ENCODE measurements around the gene PLXNB3.

DNA sequence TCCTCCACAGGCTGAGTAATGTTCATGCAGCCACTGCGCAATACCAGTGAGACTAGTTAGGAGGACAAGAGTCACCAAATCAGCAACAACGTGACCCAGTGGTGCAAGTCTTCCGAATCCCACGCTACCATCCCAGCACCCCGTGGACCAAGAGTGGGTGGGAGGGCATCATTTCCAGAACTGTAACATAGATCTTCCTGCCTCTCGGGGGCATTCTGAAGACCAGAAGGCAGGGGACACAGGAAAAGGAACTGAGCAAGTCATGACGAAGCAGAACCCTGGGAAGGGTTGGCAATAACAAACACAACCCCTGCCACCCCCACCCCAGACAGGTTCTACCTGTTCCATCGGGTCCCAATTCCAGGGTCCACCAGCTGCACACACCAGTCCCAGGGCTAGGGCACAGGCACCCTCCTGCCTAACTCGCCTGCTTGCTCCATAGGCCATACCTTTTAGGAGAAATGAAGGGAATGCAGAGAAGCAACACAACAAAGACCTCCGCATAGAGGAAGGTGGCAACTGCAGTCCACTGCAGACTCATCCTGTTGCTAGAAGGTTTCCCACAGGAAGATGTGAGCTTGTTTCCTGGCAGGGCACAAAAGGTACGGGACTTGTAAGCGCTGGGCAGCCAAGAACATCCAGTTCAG, 41.2 kb upstream of the PLXNB3 start:
- TF ChIP-seq, protein P1, sequence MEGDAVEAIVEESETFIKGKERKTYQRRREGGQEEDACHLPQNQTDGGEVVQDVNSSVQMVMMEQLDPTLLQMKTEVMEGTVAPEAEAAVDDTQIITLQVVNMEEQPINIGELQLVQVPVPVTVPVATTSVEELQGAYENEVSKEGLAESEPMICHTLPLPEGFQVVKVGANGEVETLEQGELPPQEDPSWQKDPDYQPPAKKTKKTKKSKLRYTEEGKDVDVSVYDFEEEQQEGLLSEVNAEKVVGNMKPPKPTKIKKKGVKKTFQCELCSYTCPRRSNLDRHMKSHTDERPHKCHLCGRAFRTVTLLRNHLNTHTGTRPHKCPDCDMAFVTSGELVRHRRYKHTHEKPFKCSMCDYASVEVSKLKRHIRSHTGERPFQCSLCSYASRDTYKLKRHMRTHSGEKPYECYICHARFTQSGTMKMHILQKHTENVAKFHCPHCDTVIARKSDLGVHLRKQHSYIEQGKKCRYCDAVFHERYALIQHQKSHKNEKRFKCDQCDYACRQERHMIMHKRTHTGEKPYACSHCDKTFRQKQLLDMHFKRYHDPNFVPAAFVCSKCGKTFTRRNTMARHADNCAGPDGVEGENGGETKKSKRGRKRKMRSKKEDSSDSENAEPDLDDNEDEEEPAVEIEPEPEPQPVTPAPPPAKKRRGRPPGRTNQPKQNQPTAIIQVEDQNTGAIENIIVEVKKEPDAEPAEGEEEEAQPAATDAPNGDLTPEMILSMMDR (tag by site-specific recombination; IDR thresholded peaks at IDR 0.05): no peak
- TF ChIP-seq SP7 (tag by site-specific recombination; IDR thresholded peaks at IDR 0.05) (no peak), ZNF239 (tag by site-specific recombination; IDR thresholded peaks at IDR 0.05) (no peak), OSR2 (tag by site-specific recombination; IDR thresholded peaks at IDR 0.05) (no peak), ZNF416 (tag by site-specific recombination; IDR thresholded peaks at IDR 0.05) (no peak), ZNF670 (tag by site-specific recombination; IDR thresholded peaks at IDR 0.05; ENCODE audit: low read depth) (no peak), ZNF211 (tag by site-specific recombination; IDR thresholded peaks at IDR 0.05; ENCODE audit: low read depth) (no peak), ZNF146 (tag by site-specific recombination; IDR thresholded peaks at IDR 0.05) (no peak), ZNF112 (tag by site-specific recombination; IDR thresholded peaks at IDR 0.05) (no peak), ZNF768 (tag by site-specific recombination; IDR thresholded peaks at IDR 0.05) (no peak), ZNF350 (tag by site-specific recombination; IDR thresholded peaks at IDR 0.05) (no peak), ZBTB20 (tag by site-specific recombination; IDR thresholded peaks at IDR 0.05) (no peak), YY1 (tag by site-specific recombination; IDR thresholded peaks at IDR 0.05) (no peak)
- TF ChIP-seq, protein P2, sequence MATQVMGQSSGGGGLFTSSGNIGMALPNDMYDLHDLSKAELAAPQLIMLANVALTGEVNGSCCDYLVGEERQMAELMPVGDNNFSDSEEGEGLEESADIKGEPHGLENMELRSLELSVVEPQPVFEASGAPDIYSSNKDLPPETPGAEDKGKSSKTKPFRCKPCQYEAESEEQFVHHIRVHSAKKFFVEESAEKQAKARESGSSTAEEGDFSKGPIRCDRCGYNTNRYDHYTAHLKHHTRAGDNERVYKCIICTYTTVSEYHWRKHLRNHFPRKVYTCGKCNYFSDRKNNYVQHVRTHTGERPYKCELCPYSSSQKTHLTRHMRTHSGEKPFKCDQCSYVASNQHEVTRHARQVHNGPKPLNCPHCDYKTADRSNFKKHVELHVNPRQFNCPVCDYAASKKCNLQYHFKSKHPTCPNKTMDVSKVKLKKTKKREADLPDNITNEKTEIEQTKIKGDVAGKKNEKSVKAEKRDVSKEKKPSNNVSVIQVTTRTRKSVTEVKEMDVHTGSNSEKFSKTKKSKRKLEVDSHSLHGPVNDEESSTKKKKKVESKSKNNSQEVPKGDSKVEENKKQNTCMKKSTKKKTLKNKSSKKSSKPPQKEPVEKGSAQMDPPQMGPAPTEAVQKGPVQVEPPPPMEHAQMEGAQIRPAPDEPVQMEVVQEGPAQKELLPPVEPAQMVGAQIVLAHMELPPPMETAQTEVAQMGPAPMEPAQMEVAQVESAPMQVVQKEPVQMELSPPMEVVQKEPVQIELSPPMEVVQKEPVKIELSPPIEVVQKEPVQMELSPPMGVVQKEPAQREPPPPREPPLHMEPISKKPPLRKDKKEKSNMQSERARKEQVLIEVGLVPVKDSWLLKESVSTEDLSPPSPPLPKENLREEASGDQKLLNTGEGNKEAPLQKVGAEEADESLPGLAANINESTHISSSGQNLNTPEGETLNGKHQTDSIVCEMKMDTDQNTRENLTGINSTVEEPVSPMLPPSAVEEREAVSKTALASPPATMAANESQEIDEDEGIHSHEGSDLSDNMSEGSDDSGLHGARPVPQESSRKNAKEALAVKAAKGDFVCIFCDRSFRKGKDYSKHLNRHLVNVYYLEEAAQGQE (tag by site-specific recombination; IDR thresholded peaks at IDR 0.05): no peak
